CD14-positive monocyte (primary cell): ENCODE measurements around the gene AP1G2. TPM values are rescaled to one million over a fixed set of nuclear protein-coding genes. Genes with fewer than 3 reads are reported as not detected.

Source experiments
- DNase-seq, 3 donors: peaks; one replicate each; pipeline ENCODE4 v3.0.0-alpha.2; 2011 to 2022
- H2AFZ ChIP-seq: 2 replicates; pipeline ENCODE4 v1.6.0; 2012; ENCODE audit warnings: mild to moderate bottlenecking, low read depth, low read length, inconsistent platforms; ENCODE audit not compliant: insufficient read depth, poor library complexity, severe bottlenecking
- H3K27ac ChIP-seq, 2 donors: 1 replicate in 1 of 2; 2 replicates in 1 of 2; pipeline ENCODE4 v1.5.1; 2012 to 2013; ENCODE audit warnings: low read length in 2 of 2, control low read depth in 1 of 2, inconsistent platforms in 1 of 2, low read depth in 1 of 2, mild to moderate bottlenecking in 1 of 2
- H3K27me3 ChIP-seq, 2 donors: one replicate each; pipeline versions ENCODE4 v1.6.0 to v1.6.1; 2011 to 2013; ENCODE audit warnings: low read length in 2 of 2; ENCODE audit not compliant: control insufficient read depth in 2 of 2, insufficient read depth in 2 of 2
- H3K36me3 ChIP-seq, 2 donors: replicated peaks in 1 of 2; 1 replicate in 1 of 2; 2 replicates in 1 of 2; pipeline versions ENCODE4 v1.5.1 to v1.6.1; 2012 to 2013; ENCODE audit warnings: low read length in 2 of 2, control low read depth in 1 of 2, inconsistent platforms in 1 of 2, mild to moderate bottlenecking in 1 of 2; ENCODE audit not compliant: insufficient read depth in 2 of 2, control insufficient read depth in 1 of 2
- H3K4me1 ChIP-seq, 2 donors: 1 replicate in 1 of 2; 2 replicates in 1 of 2; pipeline versions ENCODE4 v1.5.1 to v1.6.1; 2012 to 2013; ENCODE audit warnings: low read length in 2 of 2, control low read depth in 1 of 2, inconsistent platforms in 1 of 2, mild to moderate bottlenecking in 1 of 2, moderate library complexity in 1 of 2; ENCODE audit not compliant: insufficient read depth in 2 of 2, control insufficient read depth in 1 of 2
- H3K4me2 ChIP-seq: replicated peaks from 2 replicates; pipeline ENCODE3; 2012; ENCODE audit warnings: low read length, moderate library complexity, mild to moderate bottlenecking; ENCODE audit not compliant: poor library complexity, severe bottlenecking; ENCODE audit errors: extremely low read depth
- H3K4me3 ChIP-seq, 3 experiments: fragments of 200-600 bp in 1 of 3; sonication (generic) in 1 of 3; replicated peaks in 1 of 3; 1 replicate in 2 of 3; 2 replicates in 1 of 3; pipeline ENCODE4 v1.5.1; 2011 to 2013; ENCODE audit warnings: low read length in 3 of 3, mild to moderate bottlenecking in 3 of 3, control low read depth in 2 of 3, low read depth in 2 of 3, inconsistent platforms in 1 of 3, moderate library complexity in 1 of 3
- H3K79me2 ChIP-seq: 2 replicates; pipeline ENCODE4 v1.6.0; 2012; ENCODE audit warnings: mild to moderate bottlenecking, control low read depth, inconsistent platforms, low read length, moderate library complexity; ENCODE audit not compliant: insufficient read depth
- H3K9ac ChIP-seq: 2 replicates; pipeline ENCODE4 v1.6.0; 2017; ENCODE audit warnings: low read length, mild to moderate bottlenecking; ENCODE audit not compliant: insufficient read depth, poor library complexity, severe bottlenecking
- H3K9me3 ChIP-seq, 2 donors: replicated peaks in 1 of 2; 1 replicate in 1 of 2; 2 replicates in 1 of 2; pipeline versions ENCODE4 v1.5.1 to v1.6.1; 2012 to 2013; ENCODE audit warnings: low read length in 2 of 2, control low read depth in 1 of 2; ENCODE audit not compliant: control insufficient read depth in 1 of 2, insufficient read depth in 1 of 2
- H4K20me1 ChIP-seq: 2 replicates; pipeline ENCODE4 v1.6.0; 2012; ENCODE audit warnings: mild to moderate bottlenecking, low read length, control low read depth, moderate library complexity; ENCODE audit not compliant: insufficient read depth
- H3K27ac Mint-ChIP-seq, 7 donors: one replicate each; pipeline ENCODE4 v1.8.0; 2020; ENCODE audit warnings: mild to moderate bottlenecking in 7 of 7, mixed read lengths in 7 of 7, moderate library complexity in 6 of 7, inconsistent platforms in 2 of 7
- H3K27me3 Mint-ChIP-seq, 3 donors: one replicate each; pipeline ENCODE4 v1.8.0; 2021 to 2022; ENCODE audit warnings: low read depth in 3 of 3, mild to moderate bottlenecking in 3 of 3, mixed read lengths in 3 of 3, moderate library complexity in 3 of 3, inconsistent platforms in 1 of 3
- H3K36me3 Mint-ChIP-seq, 2 donors: one replicate each; pipeline ENCODE4 v1.8.0; 2020; ENCODE audit warnings: mixed read lengths in 2 of 2, inconsistent platforms in 1 of 2, mild to moderate bottlenecking in 1 of 2
- H3K4me1 Mint-ChIP-seq: one replicate; pipeline ENCODE4 v1.8.0; 2020; ENCODE audit warnings: mild to moderate bottlenecking, mixed read lengths
- H3K4me3 Mint-ChIP-seq, 2 donors: one replicate each; pipeline ENCODE4 v1.8.0; 2020; ENCODE audit warnings: mild to moderate bottlenecking in 2 of 2, mixed read lengths in 2 of 2, moderate library complexity in 1 of 2
- H3K9me3 Mint-ChIP-seq, 7 donors: one replicate each; pipeline ENCODE4 v1.8.0; 2020 to 2022; ENCODE audit warnings: mixed read lengths in 7 of 7, mild to moderate bottlenecking in 6 of 7, moderate library complexity in 6 of 7, inconsistent platforms in 2 of 7
- WGBS: methylation state at CpG from one replicate; pipeline ENCODE4 v1.1.5; 2013; ENCODE audit warnings: missing lambda C conversion rate; ENCODE audit not compliant: insufficient coverage; 5-methylcytosine and 5-hydroxymethylcytosine counted together
- intact Hi-C, 2 donors: fragments of 100-400 bp; cut with micrococcal nuclease; formaldehyde crosslinking; loops; one replicate each; pipeline versions ENCODE4 v1.15.0 to v1.15.1; 2023
- polyA plus RNA-seq, 3 donors: library from polyadenylated mRNA; depleted of rRNA in 1 of 3; unstranded in 2 of 3; stranded (reverse) in 1 of 3; fragments of 300-500 nt in 2 of 3; fragments of >200 nt in 1 of 3; fragmentation: Illumina TruSeq in 2 of 3; gene quantifications; 1 replicate in 2 of 3; 2 replicates in 1 of 3; pipeline ENCODE4 v1.2.3, GENCODE V29; 2012 to 2021
- TF ChIP-seq, protein P1 (sequence below): fragments of 200-600 bp; IDR thresholded peaks from one replicate; pipeline ENCODE4 v1.8.0; 2022; ENCODE audit warnings: antibody characterized with exemption, mild to moderate bottlenecking

AP1G2 gene
- polyA plus RNA-seq, 3 donors = 32.2 to 437 (median 37.0) TPM

DNA sequence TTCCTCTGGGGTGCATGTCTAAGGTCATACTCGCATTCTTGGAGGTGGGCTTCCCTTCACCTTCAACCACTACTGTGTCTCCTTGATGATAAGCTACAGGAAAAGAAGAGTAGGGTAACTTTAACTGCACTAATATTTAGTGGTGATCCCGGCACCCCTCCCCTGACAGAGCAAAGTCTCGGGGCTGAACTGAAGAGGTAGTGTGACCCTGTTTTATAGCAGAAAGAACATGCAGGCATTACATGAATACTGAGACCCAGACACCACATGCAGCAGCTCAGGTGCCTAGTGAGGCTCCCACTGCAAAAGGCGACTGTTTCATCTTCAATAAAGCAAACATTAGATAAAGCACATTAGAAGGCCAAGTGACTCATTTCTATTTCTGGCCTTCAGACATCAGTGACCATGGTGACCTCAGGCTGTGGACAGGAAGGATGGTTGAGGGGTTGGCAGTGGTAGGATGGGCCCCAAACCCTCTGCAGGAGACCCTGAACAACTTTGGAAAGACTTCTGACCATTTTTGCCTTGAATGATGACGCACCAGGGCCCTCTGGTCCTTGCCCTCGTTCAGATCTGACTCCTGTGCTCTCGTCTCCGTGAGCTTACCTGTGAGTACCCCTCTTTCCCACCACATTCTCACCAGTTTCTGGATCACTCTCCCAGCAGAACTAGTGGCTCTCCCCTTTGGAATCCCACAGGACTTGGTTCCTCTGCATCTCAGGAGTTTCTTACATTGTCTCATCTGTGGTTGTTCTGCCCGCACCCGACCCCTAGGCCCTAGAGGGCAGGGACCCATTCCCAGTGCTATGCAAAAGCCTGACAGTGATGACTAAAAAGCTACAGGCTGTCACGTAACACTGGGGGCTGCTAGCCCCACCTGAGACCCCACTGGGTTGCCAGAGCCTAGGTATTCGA, 34.8 kb upstream of the AP1G2 start:
- Histone ChIP-seq H4K20me1 (no peaks in the 10 kb centered on the region), H3K79me2 (no peaks in the 10 kb centered on the region), H3K4me3 (no peak overlapping the region), H3K9me3 (no peaks in the 10 kb centered on the region), H3K9ac (no peak overlapping the region), H3K27me3 (no peaks in the 10 kb centered on the region), H2AFZ (no peak overlapping the region), H3K27ac (no peak overlapping the region), H3K4me2 (no peak overlapping the region), H3K4me1 (no peaks in the 10 kb centered on the region), H3K36me3 (no peaks in the 10 kb centered on the region)
- peaks cover 0 to 9% (median 0%) of the 10 kb centered on the region in 7 donors for H3K9me3 Mint-ChIP-seq
- 94% methylated on average over 10 of the region's 12 CpGs for whole genome bisulfite sequencing
- no peak overlapping the region for H3K4me3 Mint-ChIP-seq
- DNase-seq = no peak
- intact Hi-C loops = no loop called here
- H3K36me3 Mint-ChIP-seq = no peaks in the 10 kb centered on the region
- H3K27me3 Mint-ChIP-seq = peaks cover 1 to 4% (median 3%) of the 10 kb centered on the region in 3 donors
- H3K27ac Mint-ChIP-seq = no peak overlapping the region
- TF ChIP-seq, protein P1, sequence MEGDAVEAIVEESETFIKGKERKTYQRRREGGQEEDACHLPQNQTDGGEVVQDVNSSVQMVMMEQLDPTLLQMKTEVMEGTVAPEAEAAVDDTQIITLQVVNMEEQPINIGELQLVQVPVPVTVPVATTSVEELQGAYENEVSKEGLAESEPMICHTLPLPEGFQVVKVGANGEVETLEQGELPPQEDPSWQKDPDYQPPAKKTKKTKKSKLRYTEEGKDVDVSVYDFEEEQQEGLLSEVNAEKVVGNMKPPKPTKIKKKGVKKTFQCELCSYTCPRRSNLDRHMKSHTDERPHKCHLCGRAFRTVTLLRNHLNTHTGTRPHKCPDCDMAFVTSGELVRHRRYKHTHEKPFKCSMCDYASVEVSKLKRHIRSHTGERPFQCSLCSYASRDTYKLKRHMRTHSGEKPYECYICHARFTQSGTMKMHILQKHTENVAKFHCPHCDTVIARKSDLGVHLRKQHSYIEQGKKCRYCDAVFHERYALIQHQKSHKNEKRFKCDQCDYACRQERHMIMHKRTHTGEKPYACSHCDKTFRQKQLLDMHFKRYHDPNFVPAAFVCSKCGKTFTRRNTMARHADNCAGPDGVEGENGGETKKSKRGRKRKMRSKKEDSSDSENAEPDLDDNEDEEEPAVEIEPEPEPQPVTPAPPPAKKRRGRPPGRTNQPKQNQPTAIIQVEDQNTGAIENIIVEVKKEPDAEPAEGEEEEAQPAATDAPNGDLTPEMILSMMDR = no peak
- no peaks in the 10 kb centered on the region for H3K4me1 Mint-ChIP-seq

DNA sequence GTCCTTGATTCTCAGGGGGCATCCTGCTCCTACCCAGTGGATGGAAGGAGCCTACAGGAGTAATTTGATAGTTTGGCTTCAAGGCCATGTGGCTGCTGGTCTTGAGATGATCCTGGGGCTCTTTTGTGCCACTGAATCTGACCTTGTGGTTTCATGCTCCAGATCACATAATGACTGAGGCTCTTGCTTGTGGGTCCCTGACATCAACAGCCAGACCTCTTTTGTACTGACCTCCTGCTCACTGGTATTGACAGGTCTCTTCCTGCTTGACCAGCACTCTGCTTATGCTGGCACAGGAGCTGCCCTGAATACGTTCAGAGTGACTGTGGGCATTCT, 34.2 kb upstream of the AP1G2 start:
- Histone ChIP-seq H3K36me3 (no peaks in the 10 kb centered on the region), H2AFZ (no peak overlapping the region)
- 80% methylated on average over 1 of the region's 1 CpG for WGBS

More for the DNA sequence above, 34.2 kb upstream of the AP1G2 start:
- Histone ChIP-seq H3K4me2 (no peak overlapping the region), H3K4me1 (no peaks in the 10 kb centered on the region), H3K9me3 (no peaks in the 10 kb centered on the region), H3K79me2 (no peaks in the 10 kb centered on the region), H3K27me3 (no peaks in the 10 kb centered on the region), H4K20me1 (no peaks in the 10 kb centered on the region), H3K9ac (no peak overlapping the region), H3K27ac (no peak overlapping the region), H3K4me3 (no peak overlapping the region)
- H3K4me1 Mint-ChIP-seq = no peaks in the 10 kb centered on the region
- peaks cover 1 to 5% (median 2%) of the 10 kb centered on the region in 3 donors for H3K27me3 Mint-ChIP-seq
- peaks cover 0 to 9% (median 0%) of the 10 kb centered on the region in 7 donors for H3K9me3 Mint-ChIP-seq
- no peak overlapping the region for H3K27ac Mint-ChIP-seq
- TF ChIP-seq, protein P1 = no peak
- DNase-seq = no peak
- H3K4me3 Mint-ChIP-seq = no peak overlapping the region
- H3K36me3 Mint-ChIP-seq = no peaks in the 10 kb centered on the region
- intact Hi-C loops = no loop called here
